ENCODE measurements around the gene SERINC5. TPM values are rescaled to one million over a fixed set of nuclear protein-coding genes. Genes with fewer than 3 reads are reported as not detected.
A peak's percentile ranks its signal among the peaks of the same experiment; 100 is the strongest.

The SERINC5 gene
- total RNA-seq, 1 experiment from 2014 or later, result 128 TPM

- Mint-ChIP-seq H3K4me3 (no peak overlapping the region), H3K27me3 (ENCODE audit: low read depth) (no peaks in the 10 kb centered on the region; the same call in 1 of the 2 replicates), H3K36me3 (peaks cover 34% of the 10 kb centered on the region), H3K27ac (peak overlapping the region; percentile 66; the same call in 1 of the 2 replicates), H3K9me3 (peaks cover 18% of the 10 kb centered on the region), H3K4me1 (peaks cover 61% of the 10 kb centered on the region)
- no peak for DNase-seq (ENCODE audit: low spot score)
- peak; percentile 53 for ATAC-seq
- ChIA-PET CTCF (no interaction called here), POLR2A (interaction anchor here (0.6 to 2.1 kb wide), 3 partner anchors 8 to 27 kb away, joined by 3 to 8 read pairs (median 3); partner anchors contain the start of gene SERINC5)
- TF ChIP-seq TEAD4 (CRISPR knock-in tag; IDR thresholded peaks at IDR 0.05) (no peak), CTCF (IDR thresholded peaks at IDR 0.05) (no peak), CREB1 (CRISPR knock-in tag; IDR thresholded peaks at IDR 0.05) (no peak), HMGA2 (CRISPR knock-in tag; IDR thresholded peaks at IDR 0.05) (no peak)
These were observed 16.8 kb downstream of the SERINC5 start for GRCh38 chr5:80238778-80239679.

DNA sequence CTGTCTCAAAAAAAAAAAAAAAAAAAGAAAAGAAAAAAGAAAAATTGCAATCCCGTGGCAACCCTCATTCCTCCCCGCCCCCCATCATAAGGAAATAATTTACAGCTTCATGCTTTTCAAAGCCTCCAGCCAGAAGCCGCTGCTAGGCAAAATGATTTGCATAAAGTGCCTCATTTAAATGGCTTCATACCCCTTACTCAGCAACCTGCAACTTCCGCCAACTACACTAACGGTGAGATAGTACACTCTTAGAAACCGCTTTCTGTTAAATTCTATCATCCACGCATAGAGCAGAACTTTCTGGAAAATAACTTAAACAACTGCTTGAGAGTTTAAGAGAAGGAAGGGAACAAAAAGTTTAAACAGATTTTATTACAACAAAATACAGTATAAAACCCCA is 17.8 kb downstream of the SERINC5 start:
- Mint-ChIP-seq H3K4me1 (peaks cover 63% of the 10 kb centered on the region), H3K9me3 (peaks cover 14% of the 10 kb centered on the region), H3K36me3 (peaks cover 30% of the 10 kb centered on the region), H3K27me3 (ENCODE audit: low read depth) (no peaks in the 10 kb centered on the region; the same call in 1 of the 2 replicates), H3K4me3 (no peak overlapping the region), H3K27ac (peak overlapping the region; percentile 73; the same call in 1 of the 2 replicates)
- no peak; the same call in 1 of the 2 replicates for ATAC-seq
- DNase-seq (ENCODE audit: low spot score), result no peak
- ChIA-PET POLR2A (interaction anchor here (1.0 to 2.1 kb wide), 2 partner anchors 18 to 28 kb away, joined by 3 to 8 read pairs; partner anchors contain the start of gene SERINC5), CTCF (interaction anchor here (0.7 to 1.1 kb wide), 2 partner anchors 96 to 146 kb away, joined by 3 to 4 read pairs; no protein-coding TSS in a partner anchor)
- TF ChIP-seq ZNF423 (CRISPR knock-in tag; IDR thresholded peaks at IDR 0.05) (no peak), ZNF121 (CRISPR knock-in tag; IDR thresholded peaks at IDR 0.05) (no peak), CREB1 (CRISPR knock-in tag; IDR thresholded peaks at IDR 0.05) (no peak)

DNA sequence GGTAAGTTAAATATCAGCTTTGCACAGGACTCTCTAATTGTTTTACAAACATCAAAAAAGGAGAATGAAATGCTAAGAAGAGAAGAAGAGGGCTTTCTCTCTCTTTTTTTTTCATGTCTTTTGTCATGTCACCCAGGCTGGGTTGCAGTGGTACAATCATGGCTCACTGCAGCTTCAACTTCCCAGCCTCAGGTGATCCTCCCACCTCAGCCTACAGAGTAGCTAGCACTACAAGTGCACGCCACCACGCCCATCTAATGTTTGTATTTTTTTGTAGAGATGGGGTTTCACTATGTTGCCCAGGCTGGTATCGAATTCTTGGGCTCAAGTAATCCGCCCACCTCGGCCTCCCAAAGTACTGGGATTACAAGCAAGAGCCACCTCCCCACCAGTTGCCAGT is 18.6 kb downstream of the SERINC5 start:
- POLR2A ChIA-PET, result no interaction called here
- peaks cover 21% of the 10 kb centered on the region for H3K36me3 Mint-ChIP-seq
- TF ChIP-seq MXD4 (CRISPR knock-in tag; IDR thresholded peaks at IDR 0.05; ENCODE audit: borderline replicate concordance) (no peak), ATF1 (CRISPR knock-in tag; IDR thresholded peaks at IDR 0.05) (no peak), SMAD4 (CRISPR knock-in tag; IDR thresholded peaks at IDR 0.05) (no peak), PRRX2 (CRISPR knock-in tag; IDR thresholded peaks at IDR 0.05) (no peak)
- TF ChIP-seq, protein P1, sequence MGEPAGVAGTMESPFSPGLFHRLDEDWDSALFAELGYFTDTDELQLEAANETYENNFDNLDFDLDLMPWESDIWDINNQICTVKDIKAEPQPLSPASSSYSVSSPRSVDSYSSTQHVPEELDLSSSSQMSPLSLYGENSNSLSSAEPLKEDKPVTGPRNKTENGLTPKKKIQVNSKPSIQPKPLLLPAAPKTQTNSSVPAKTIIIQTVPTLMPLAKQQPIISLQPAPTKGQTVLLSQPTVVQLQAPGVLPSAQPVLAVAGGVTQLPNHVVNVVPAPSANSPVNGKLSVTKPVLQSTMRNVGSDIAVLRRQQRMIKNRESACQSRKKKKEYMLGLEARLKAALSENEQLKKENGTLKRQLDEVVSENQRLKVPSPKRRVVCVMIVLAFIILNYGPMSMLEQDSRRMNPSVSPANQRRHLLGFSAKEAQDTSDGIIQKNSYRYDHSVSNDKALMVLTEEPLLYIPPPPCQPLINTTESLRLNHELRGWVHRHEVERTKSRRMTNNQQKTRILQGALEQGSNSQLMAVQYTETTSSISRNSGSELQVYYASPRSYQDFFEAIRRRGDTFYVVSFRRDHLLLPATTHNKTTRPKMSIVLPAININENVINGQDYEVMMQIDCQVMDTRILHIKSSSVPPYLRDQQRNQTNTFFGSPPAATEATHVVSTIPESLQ (CRISPR knock-in tag; IDR thresholded peaks at IDR 0.05), result no peak
- TF ChIP-seq, protein P2, sequence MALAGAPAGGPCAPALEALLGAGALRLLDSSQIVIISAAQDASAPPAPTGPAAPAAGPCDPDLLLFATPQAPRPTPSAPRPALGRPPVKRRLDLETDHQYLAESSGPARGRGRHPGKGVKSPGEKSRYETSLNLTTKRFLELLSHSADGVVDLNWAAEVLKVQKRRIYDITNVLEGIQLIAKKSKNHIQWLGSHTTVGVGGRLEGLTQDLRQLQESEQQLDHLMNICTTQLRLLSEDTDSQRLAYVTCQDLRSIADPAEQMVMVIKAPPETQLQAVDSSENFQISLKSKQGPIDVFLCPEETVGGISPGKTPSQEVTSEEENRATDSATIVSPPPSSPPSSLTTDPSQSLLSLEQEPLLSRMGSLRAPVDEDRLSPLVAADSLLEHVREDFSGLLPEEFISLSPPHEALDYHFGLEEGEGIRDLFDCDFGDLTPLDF (CRISPR knock-in tag; IDR thresholded peaks at IDR 0.05), result no peak
- CTCF ChIA-PET, result interaction anchor here (0.8 to 1.1 kb wide), 2 partner anchors 20 to 145 kb away, joined by 3 read pairs; no protein-coding TSS in a partner anchor
- no peak for DNase-seq (ENCODE audit: low spot score)
- no peaks in the 10 kb centered on the region for H3K27me3 Mint-ChIP-seq (ENCODE audit: low read depth)
- H3K4me3 Mint-ChIP-seq, result no peak overlapping the region
- H3K27ac Mint-ChIP-seq, result peak overlapping the region; percentile 67; the same call in 1 of the 2 replicates
- H3K4me1 Mint-ChIP-seq, result peaks cover 63% of the 10 kb centered on the region
- ATAC-seq, result no peak
- H3K9me3 Mint-ChIP-seq, result peaks cover 10% of the 10 kb centered on the region

All from WTC11 (cell line).